Tibial artery (tissue), 4 donors: ENCODE data around the gene REPS2.

Source experiments
- DNase-seq, 2 donors: peaks; one replicate each; pipeline ENCODE4 v3.0.0-alpha.2; 2019
- H3K27ac ChIP-seq, 2 donors: fragments of 200-600 bp; sonication (generic) in 1 of 2; 1 replicate in 1 of 2; 2 replicates in 1 of 2; pipeline ENCODE4 v1.5.1; 2018 to 2019; ENCODE audit warnings: mild to moderate bottlenecking in 1 of 2
- H3K27me3 ChIP-seq, 2 donors: fragments of 200-600 bp; sonication (generic) in 1 of 2; one replicate each; pipeline versions ENCODE4 v1.5.1 to v1.6.0; 2016 to 2019
- H3K36me3 ChIP-seq, 3 donors: fragments of 200-600 bp; sonication (generic) in 2 of 3; one replicate each; pipeline ENCODE4 v1.5.1; 2016 to 2019; ENCODE audit warnings: mild to moderate bottlenecking in 2 of 3
- H3K4me1 ChIP-seq, 4 donors: fragments of 200-600 bp; sonication (generic) in 2 of 4; 1 replicate in 3 of 4; 2 replicates in 1 of 4; pipeline ENCODE4 v1.5.1; 2016 to 2019
- H3K4me3 ChIP-seq, 2 donors: fragments of 200-600 bp; sonication (generic) in 1 of 2; 1 replicate in 1 of 2; 2 replicates in 1 of 2; pipeline ENCODE4 v1.5.1; 2018 to 2019; ENCODE audit warnings: mild to moderate bottlenecking in 2 of 2
- H3K9me3 ChIP-seq, 3 donors: fragments of 200-600 bp; sonication (generic) in 1 of 3; one replicate each; pipeline ENCODE4 v1.5.1; 2016 to 2019
- intact Hi-C: fragments of 100-400 bp; cut with DNase I; formaldehyde crosslinking; loops from one replicate; pipeline ENCODE4 v1.15.0; 2023; ENCODE audit warnings: low total_unique reads
- TF ChIP-seq, protein P1 (sequence below), 2 experiments: fragments of 200-600 bp in 1 of 2; fragments of 450-650 bp in 1 of 2; IDR thresholded peaks; one replicate each; pipeline ENCODE4 v1.5.1; 2017 to 2019; ENCODE audit warnings: antibody characterized with exemption in 2 of 2, mild to moderate bottlenecking in 1 of 2, moderate library complexity in 1 of 2

Gene REPS2

DNA sequence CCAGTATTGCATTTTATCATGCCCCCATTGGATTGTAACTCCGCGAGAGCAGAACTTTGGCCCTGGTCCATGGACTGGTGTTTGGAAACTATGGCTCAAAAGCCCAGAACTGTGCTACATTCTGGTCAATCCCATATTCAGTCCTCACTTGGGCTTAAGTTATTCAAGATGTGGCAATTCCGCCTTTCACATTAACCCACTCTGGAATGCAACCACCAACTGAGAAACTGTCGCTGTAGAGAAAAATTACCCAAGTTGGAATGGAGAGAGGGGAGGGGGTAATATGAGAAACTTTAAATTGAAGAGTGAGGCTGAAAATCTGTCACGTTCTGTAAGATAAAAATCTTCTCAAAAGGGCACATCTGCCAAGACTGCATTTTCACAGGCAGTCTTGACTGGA lies 239.0 kb downstream of the REPS2 start:
- no peak overlapping the region for H3K27ac ChIP-seq
- no peak for DNase-seq
- no peaks in the 10 kb centered on the region for H3K27me3 ChIP-seq
- TF ChIP-seq, protein P1, sequence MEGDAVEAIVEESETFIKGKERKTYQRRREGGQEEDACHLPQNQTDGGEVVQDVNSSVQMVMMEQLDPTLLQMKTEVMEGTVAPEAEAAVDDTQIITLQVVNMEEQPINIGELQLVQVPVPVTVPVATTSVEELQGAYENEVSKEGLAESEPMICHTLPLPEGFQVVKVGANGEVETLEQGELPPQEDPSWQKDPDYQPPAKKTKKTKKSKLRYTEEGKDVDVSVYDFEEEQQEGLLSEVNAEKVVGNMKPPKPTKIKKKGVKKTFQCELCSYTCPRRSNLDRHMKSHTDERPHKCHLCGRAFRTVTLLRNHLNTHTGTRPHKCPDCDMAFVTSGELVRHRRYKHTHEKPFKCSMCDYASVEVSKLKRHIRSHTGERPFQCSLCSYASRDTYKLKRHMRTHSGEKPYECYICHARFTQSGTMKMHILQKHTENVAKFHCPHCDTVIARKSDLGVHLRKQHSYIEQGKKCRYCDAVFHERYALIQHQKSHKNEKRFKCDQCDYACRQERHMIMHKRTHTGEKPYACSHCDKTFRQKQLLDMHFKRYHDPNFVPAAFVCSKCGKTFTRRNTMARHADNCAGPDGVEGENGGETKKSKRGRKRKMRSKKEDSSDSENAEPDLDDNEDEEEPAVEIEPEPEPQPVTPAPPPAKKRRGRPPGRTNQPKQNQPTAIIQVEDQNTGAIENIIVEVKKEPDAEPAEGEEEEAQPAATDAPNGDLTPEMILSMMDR (IDR thresholded peaks at IDR 0.05) = no peak
- no peaks in the 10 kb centered on the region for H3K36me3 ChIP-seq
- no peak overlapping the region for H3K4me3 ChIP-seq
- intact Hi-C loops = no loop called here
- H3K4me1 ChIP-seq = no peaks in the 10 kb centered on the region
- no peaks in the 10 kb centered on the region for H3K9me3 ChIP-seq

DNA sequence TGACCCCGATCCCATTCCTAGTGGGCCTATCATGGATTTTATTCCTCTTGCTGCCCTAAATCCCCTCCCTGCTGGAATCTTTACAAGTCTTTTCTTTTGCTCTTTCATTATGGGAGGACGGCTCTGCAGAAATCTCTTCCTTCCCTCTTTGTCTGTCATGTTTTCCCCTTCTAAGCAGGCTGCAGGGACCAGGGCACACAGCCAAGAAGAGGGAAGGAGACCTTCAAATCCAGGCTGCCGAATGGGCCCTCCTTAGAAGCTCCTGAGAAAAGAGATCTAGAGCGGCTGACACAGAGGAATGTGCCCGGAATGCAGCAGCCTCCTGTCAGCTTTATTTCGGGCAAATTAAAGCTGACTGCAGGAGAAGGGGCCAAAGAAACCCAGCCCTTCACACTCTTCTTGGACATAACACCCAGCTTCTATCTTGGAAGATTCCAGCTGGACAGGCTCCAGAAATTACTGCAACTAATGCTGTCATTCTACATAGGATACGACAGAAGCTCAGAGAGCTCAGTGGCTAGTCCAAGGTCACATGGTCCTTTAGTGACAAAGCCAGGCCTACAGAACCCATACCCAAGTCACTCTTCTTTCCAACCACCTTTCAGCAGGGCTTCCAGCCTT lies 240.8 kb downstream of the REPS2 start:
- Histone ChIP-seq H3K4me3 (no peak overlapping the region), H3K36me3 (no peaks in the 10 kb centered on the region), H3K4me1 (no peaks in the 10 kb centered on the region), H3K27ac (no peak overlapping the region), H3K9me3 (no peaks in the 10 kb centered on the region), H3K27me3 (no peaks in the 10 kb centered on the region)
- peak in 1 of 2 donors; percentile 33 for DNase-seq
- intact Hi-C loops = no loop called here
- TF ChIP-seq, protein P1 (IDR thresholded peaks at IDR 0.05) = no peak

DNA sequence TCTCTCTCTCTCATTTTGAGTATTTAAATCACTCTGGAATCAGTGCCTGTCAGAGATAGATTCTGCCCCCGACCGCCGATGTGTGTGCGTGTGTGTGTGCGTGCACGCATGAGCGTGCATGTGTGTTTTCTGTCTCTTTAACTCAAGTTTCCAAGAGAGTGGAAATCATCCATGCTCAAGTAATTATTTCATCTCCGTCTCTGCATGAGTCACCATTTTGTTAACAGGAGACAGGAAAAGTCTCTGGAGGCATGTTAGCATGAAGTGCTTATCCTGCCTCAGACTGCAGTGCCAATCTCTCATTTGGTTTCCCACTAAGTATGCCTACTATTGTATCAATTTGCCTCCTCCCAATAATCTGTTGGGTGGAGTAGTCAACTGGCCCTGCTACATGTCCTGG lies 245.6 kb downstream of the REPS2 start:
- Histone ChIP-seq H3K4me3 (no peak overlapping the region), H3K36me3 (no peaks in the 10 kb centered on the region), H3K27ac (no peak overlapping the region), H3K4me1 (no peaks in the 10 kb centered on the region), H3K27me3 (no peaks in the 10 kb centered on the region), H3K9me3 (no peaks in the 10 kb centered on the region)
- intact Hi-C loops = no loop called here
- TF ChIP-seq, protein P1 (IDR thresholded peaks at IDR 0.05) = no peak
- no peak for DNase-seq
